IPS-18a (cell line): ENCODE data around the gene SCN4A.
"Not testable (repeated sequence)": the region's sequence is repeated elsewhere in the genome, so short reads cannot be mapped to it uniquely, and the experiment has no call there.

Experiments used
- H3K27ac ChIP-seq: one replicate; pipeline ENCODE4 v1.5.1; 2013; ENCODE audit warnings: low read length
- H3K27me3 ChIP-seq: one replicate; pipeline ENCODE4 v1.6.1; 2013; ENCODE audit warnings: mild to moderate bottlenecking, low read length; ENCODE audit not compliant: control insufficient read depth, insufficient read depth
- H3K36me3 ChIP-seq: one replicate; pipeline ENCODE4 v1.6.1; 2013; ENCODE audit warnings: low read depth, low read length; ENCODE audit not compliant: control insufficient read depth
- H3K4me1 ChIP-seq: one replicate; pipeline ENCODE4 v1.6.1; 2013; ENCODE audit warnings: low read depth, low read length; ENCODE audit not compliant: control insufficient read depth
- H3K4me3 ChIP-seq: one replicate; pipeline ENCODE4 v1.5.1; 2013; ENCODE audit warnings: low read length
- H3K9ac ChIP-seq: one replicate; pipeline ENCODE4 v1.6.1; 2013; ENCODE audit warnings: mild to moderate bottlenecking, low read length, moderate library complexity
- H3K9me3 ChIP-seq: one replicate; pipeline ENCODE4 v1.6.1; 2013; ENCODE audit warnings: low read depth, low read length; ENCODE audit not compliant: control insufficient read depth

SCN4A gene

GRCh38 chr17:63988741-63989621 is 16.3 kb upstream of the SCN4A start:
- Histone ChIP-seq H3K4me3 (no peak overlapping the region), H3K4me1 (peaks cover 3% of the 10 kb centered on the region), H3K9me3 (no peaks in the 10 kb centered on the region), H3K36me3 (no peaks in the 10 kb centered on the region), H3K27me3 (no peaks in the 10 kb centered on the region), H3K9ac (no peak overlapping the region), H3K27ac (no peak overlapping the region)

DNA sequence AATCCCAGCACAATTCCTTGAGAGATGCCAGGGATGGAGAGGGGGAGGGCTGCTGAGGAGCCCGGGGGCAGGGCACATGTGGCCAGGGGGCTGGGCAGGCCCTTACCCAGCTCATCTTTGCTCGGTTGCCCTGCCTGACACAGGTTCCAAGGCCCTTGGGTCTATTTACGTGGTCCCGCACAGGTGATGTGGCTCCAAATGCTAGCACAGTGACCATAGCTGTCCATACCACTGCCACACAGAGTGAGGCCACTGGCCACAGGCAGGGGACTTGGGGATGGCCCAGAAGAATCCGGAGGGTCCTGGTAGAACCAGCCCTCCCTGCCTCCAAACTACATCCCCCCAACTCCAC is 15.4 kb upstream of the SCN4A start:
- Histone ChIP-seq H3K4me3 (no peak overlapping the region), H3K9me3 (no peaks in the 10 kb centered on the region), H3K4me1 (peaks cover 3% of the 10 kb centered on the region), H3K27me3 (no peaks in the 10 kb centered on the region), H3K9ac (no peak overlapping the region), H3K27ac (no peak overlapping the region), H3K36me3 (no peaks in the 10 kb centered on the region)

GRCh38 chr17:63987221-63988126 is 14.8 kb upstream of the SCN4A start:
- Histone ChIP-seq H3K9ac (no peak overlapping the region), H3K36me3 (no peaks in the 10 kb centered on the region), H3K4me3 (no peak overlapping the region), H3K4me1 (peaks cover 3% of the 10 kb centered on the region), H3K27me3 (no peaks in the 10 kb centered on the region), H3K27ac (no peak overlapping the region), H3K9me3 (peaks cover 2% of the 10 kb centered on the region)

GRCh38 chr17:63986821-63987220 is 14.1 kb upstream of the SCN4A start:
- H3K9ac ChIP-seq: no peak overlapping the region
- peaks cover 2% of the 10 kb centered on the region for H3K9me3 ChIP-seq
- no peak overlapping the region for H3K27ac ChIP-seq
- H3K27me3 ChIP-seq: no peaks in the 10 kb centered on the region
- peaks cover 3% of the 10 kb centered on the region for H3K4me1 ChIP-seq
- no peak overlapping the region for H3K4me3 ChIP-seq
- no peaks in the 10 kb centered on the region for H3K36me3 ChIP-seq

DNA sequence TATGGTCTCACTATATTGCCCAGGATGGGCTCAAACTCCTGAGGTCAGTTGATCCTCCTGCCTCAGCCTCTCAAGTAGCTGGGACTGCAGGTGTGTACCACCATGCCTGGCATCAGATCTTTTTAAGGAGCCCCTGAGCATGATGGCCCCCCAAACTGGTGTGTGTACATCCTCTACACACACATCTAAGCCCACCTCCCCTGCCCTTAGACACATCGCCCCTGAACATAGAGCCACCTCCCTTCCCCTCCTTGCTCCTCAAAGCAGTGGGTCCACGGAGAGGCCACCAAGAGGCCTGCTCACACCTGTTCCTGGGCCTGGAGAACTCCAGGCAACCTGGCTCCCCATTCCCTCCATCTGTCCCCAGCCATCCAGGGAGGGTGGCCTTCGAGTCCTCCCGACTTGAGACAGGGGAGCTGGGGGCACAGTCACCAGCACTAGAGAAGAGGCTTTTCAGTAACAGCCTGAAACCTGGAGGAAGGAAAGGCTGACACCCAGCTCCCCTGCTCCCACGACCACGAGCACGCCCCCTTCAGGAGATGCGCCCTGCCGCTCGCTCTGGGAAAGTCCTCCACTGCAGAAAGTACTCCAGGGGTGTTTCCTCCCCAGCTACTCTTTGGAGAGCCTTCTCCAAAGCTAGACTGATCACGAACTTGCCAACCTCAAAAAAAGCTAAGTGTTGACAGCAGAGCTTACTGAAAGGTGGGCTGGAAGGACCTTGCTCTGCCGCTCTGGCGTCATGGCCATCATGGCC is 12.8 kb upstream of the SCN4A start:
- Histone ChIP-seq H3K27ac (no peak overlapping the region), H3K36me3 (no peaks in the 10 kb centered on the region), H3K4me3 (no peak overlapping the region), H3K9me3 (peaks cover 2% of the 10 kb centered on the region), H3K27me3 (no peaks in the 10 kb centered on the region), H3K4me1 (peaks cover 3% of the 10 kb centered on the region), H3K9ac (no peak overlapping the region)

DNA sequence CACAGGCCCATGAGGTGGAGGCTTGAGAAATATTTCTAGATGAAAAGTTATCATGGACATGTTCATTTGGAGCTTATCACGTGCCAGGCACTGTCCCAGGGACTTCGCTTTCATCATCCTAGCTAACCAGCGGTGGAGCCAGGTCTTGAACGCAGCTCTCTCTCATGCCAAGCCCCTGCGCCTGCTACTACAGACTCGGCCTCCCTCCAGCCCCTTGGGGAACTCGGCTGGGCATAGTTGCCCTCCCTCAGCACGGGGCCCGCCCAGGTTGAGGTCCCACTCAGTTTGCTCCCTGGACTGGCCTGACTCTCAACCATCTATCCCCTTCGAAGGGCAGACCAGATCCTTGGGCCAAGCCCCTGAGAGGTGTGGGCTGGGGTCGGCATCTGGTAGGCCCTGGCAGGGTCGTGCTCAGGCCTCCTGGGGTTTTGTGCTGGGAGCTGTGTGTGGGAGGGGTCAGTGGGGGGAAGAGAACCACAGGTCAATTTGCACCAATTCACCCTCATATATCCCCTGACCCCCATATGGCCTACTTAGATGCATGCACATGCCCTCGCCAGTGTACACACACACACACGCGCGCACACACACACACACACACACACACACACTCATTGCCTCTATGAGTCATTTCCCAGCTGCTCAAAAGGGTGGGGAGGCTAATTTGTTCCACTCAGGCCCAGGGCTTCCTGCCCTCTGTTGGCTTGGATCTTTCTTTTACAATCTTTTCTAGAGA is 12.1 kb upstream of the SCN4A start:
- Histone ChIP-seq H3K9me3 (peaks cover 2% of the 10 kb centered on the region), H3K36me3 (no peaks in the 10 kb centered on the region), H3K27me3 (no peaks in the 10 kb centered on the region), H3K4me3 (no peak overlapping the region), H3K9ac (no peak overlapping the region), H3K27ac (no peak overlapping the region), H3K4me1 (peaks cover 3% of the 10 kb centered on the region)

- H3K9me3 ChIP-seq: peaks cover 2% of the 10 kb centered on the region
- no peak overlapping the region for H3K4me3 ChIP-seq
- H3K36me3 ChIP-seq: no peaks in the 10 kb centered on the region
- H3K4me1 ChIP-seq: peaks cover 3% of the 10 kb centered on the region
- H3K9ac ChIP-seq: no peak overlapping the region
- H3K27ac ChIP-seq: no peak overlapping the region
- H3K27me3 ChIP-seq: no peaks in the 10 kb centered on the region
These were observed 11.5 kb upstream of the SCN4A start for GRCh38 chr17:63984236-63984635.

GRCh38 chr17:63983320-63983719 is 10.6 kb upstream of the SCN4A start:
- Histone ChIP-seq H3K4me3 (no peak overlapping the region), H3K27ac (no peak overlapping the region), H3K27me3 (no peaks in the 10 kb centered on the region), H3K9me3 (peaks cover 2% of the 10 kb centered on the region), H3K36me3 (no peaks in the 10 kb centered on the region), H3K4me1 (no peaks in the 10 kb centered on the region), H3K9ac (no peak overlapping the region)

DNA sequence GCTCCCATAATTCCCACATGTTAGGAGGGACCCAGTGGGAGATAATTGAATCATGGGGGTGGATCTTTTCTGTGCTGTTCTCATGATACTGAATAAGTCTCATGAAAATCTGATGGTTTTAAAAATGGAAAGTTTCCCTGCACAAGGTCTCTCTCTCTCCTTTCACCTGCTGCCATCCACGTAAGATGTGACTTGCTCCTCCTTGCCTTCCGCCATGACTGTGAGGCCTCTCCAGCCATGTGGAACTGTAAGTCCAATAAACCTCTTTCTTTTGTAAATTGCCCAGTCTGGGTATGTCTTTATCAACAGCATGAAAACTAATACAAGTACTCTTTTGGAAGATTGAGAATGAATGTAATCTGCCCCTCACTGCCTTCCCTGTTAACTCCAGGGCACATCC is 9.9 kb upstream of the SCN4A start:
- H3K9ac ChIP-seq, H3K4me3 ChIP-seq, H3K27ac ChIP-seq, H3K9me3 ChIP-seq, H3K36me3 ChIP-seq, H3K4me1 ChIP-seq, H3K27me3 ChIP-seq: not testable (repeated sequence)

- Histone ChIP-seq H3K9me3 (peaks cover 2% of the 10 kb centered on the region), H3K4me3 (no peak overlapping the region), H3K27me3 (no peaks in the 10 kb centered on the region), H3K27ac (no peak overlapping the region), H3K36me3 (no peaks in the 10 kb centered on the region), H3K9ac (no peak overlapping the region), H3K4me1 (no peaks in the 10 kb centered on the region)
These were observed 5.8 kb upstream of the SCN4A start for GRCh38 chr17:63978272-63979200.
